GM12801 (cell line): ENCODE data around the gene RBM20.

ENCODE experiments used
- CTCF ChIP-seq: IDR thresholded peaks from one replicate; pipeline ENCODE4 v1.5.1; 2011; ENCODE audit warnings: control low read depth; ENCODE audit not compliant: insufficient read length; ENCODE audit errors: extremely low read depth

Gene RBM20

GRCh38 chr10:110612087-110612486 lies 32.0 kb upstream of the RBM20 start:
- TF ChIP-seq CTCF, result no peak

GRCh38 chr10:110612629-110613028 lies 31.5 kb upstream of the RBM20 start:
- no peak for TF ChIP-seq CTCF

GRCh38 chr10:110613341-110613995 lies 30.7 kb upstream of the RBM20 start:
- TF ChIP-seq CTCF, result no peak

- no peak for TF ChIP-seq CTCF
Measured at GRCh38 chr10:110613996-110614495, 30.1 kb upstream of the RBM20 start.

- TF ChIP-seq CTCF, result no peak
Measured at GRCh38 chr10:110615057-110615747, 28.9 kb upstream of the RBM20 start.

- TF ChIP-seq CTCF, result no peak
Measured at GRCh38 chr10:110616493-110617033, 27.6 kb upstream of the RBM20 start.

GRCh38 chr10:110617425-110618229 lies 26.5 kb upstream of the RBM20 start:
- TF ChIP-seq CTCF, result no peak
